ENCODE results near the gene EXOSC9.

Gene EXOSC9

DNA sequence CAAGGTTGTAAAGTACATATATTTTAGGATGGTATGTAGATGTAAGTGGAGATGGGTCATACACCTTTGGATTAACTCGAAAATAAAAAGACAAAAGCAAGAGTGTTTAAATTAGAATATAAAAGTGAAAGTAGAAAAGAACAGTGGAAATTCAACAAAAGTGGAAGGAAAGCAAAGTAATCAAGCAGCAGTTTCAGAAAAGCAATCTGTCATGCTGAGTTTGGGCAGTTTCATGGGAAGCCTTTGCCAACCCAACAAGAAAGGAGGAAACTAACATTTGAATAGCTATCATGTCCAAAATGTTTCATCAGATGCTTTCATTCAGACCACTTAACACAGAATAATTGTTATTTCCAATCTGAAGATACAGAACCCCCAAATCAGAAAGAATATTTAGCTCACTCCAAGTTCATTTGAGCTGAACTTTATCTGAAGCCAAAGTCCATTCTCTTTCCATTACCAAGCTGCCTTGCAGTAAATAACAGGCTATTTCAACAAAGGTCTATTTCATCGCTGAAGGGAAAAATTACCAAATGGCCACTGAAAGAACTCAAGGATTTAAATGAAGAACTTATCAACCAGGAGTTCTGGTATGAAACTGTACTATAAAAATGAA, 1.8 kb upstream of the EXOSC9 start:
- peak overlapping the region; percentile 93 for H3K27ac Mint-ChIP-seq

DNA sequence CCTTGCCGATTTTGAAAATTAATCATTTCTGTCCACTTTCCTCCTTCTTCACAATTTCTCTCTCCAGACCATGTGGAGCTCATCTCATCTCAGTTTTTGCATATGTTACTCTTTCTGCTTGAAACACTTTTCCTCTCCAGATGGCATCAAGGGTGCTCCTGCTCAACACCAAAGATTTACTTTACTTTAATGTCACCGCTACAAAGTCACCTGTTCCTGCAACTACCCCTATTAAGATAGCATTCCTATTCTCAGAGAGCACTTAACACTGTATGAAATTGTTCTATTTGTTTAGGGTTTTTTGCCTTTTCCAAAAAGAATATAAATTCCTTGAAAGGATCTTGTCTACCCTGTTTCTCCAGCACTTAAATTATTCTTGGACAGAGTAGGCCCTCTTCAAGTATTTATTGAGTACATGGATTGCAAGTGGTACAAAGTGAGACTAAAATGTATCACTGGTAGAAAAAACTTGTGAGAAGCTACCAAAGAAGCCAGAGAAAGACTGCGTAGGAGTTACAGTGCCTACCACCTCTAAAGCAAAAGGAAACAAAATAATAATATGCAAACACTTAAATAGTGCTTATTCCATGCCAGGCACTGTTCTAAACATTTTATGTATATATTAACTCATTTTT, 1.1 kb upstream of the EXOSC9 start:
- H3K27me3 Mint-ChIP-seq, result no peaks in the 10 kb centered on the region
- H3K9me3 Mint-ChIP-seq, result no peaks in the 10 kb centered on the region
- H3K36me3 Mint-ChIP-seq (ENCODE audit: low read depth), result peaks cover 40% of the 10 kb centered on the region
- H3K4me1 Mint-ChIP-seq (ENCODE audit: low read depth), result peaks cover 46% of the 10 kb centered on the region
- H3K4me3 Mint-ChIP-seq, result peak overlapping the region; percentile 89
- peak overlapping the region; percentile 93 for H3K27ac Mint-ChIP-seq
- DNase-seq, result no peak

More for the DNA sequence above, 1.8 kb upstream of the EXOSC9 start:
- Mint-ChIP-seq H3K4me1 (ENCODE audit: low read depth) (peaks cover 41% of the 10 kb centered on the region), H3K27me3 (no peaks in the 10 kb centered on the region), H3K36me3 (ENCODE audit: low read depth) (peaks cover 33% of the 10 kb centered on the region), H3K9me3 (no peaks in the 10 kb centered on the region), H3K4me3 (peak overlapping the region; percentile 89)
- DNase-seq, result no peak

DNA sequence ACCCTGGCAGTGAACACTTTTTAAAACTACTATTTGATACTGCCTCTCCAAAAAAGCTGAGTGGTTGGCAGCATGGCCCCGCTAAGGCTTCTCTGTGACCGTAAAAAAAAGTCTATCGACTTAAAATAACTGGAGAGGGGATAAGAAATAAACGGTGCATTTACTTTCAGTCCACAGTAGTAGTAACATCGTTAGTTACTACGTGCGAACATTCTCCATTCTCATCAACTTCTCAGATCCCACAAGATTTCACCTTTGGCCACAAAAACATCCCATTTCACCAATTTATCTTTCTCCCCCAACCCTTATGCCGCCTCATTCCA, 524 bp upstream of the EXOSC9 start:
- H3K9me3 Mint-ChIP-seq, result no peaks in the 10 kb centered on the region
- peak overlapping the region; percentile 89 for H3K4me3 Mint-ChIP-seq
- DNase-seq, result no peak
- H3K4me1 Mint-ChIP-seq (ENCODE audit: low read depth), result peaks cover 49% of the 10 kb centered on the region
- H3K27me3 Mint-ChIP-seq, result no peaks in the 10 kb centered on the region
- peak overlapping the region; percentile 93 for H3K27ac Mint-ChIP-seq
- H3K36me3 Mint-ChIP-seq (ENCODE audit: low read depth), result peaks cover 46% of the 10 kb centered on the region

DNA sequence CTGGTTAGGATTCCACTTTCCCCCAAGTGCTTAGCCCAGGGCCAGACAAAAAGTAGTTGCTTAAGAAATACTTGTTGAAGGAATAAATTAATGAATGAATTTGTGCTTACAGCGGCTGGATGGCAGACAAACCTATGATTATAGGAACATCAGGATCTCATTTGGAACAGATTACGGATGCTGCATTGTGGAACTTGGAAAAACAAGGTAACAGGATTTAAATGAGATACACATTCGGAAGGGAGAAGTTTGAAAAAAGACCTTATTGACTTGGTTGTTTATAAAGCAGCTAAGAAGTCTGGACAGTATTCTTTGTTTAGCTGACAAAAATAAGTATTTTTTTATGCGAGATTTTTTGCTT, 572 bp downstream of the EXOSC9 start:
- DNase-seq, result no peak
- H3K4me3 Mint-ChIP-seq, result peak overlapping the region; percentile 89
- H3K9me3 Mint-ChIP-seq, result no peaks in the 10 kb centered on the region
- H3K4me1 Mint-ChIP-seq (ENCODE audit: low read depth), result peaks cover 50% of the 10 kb centered on the region
- peaks cover 56% of the 10 kb centered on the region for H3K36me3 Mint-ChIP-seq (ENCODE audit: low read depth)
- no peaks in the 10 kb centered on the region for H3K27me3 Mint-ChIP-seq
- H3K27ac Mint-ChIP-seq, result peak overlapping the region; percentile 93

DNA sequence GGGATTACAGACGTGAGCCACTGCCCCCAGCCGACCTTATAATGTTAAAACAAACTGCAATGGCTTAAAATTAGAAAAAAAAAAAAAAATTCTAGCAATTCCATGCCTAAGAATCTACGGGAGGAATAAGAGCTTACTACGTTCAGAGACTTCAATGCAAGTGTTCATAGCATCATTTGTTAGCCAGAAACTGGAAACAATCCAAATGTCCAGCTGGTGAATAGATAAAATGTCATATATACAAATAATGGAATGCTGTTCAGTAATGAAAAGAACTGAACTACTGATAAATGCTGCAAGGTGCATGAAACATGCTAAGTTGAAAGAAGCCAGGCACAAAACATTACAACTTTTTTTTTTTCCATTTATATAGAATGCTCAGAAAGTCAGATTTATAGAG, 5.3 kb downstream of the EXOSC9 start:
- Mint-ChIP-seq H3K9me3 (no peaks in the 10 kb centered on the region), H3K4me1 (ENCODE audit: low read depth) (peaks cover 42% of the 10 kb centered on the region), H3K4me3 (no peak overlapping the region), H3K27ac (no peak overlapping the region), H3K36me3 (ENCODE audit: low read depth) (peaks cover 93% of the 10 kb centered on the region), H3K27me3 (no peaks in the 10 kb centered on the region)
- no peak for DNase-seq

DNA sequence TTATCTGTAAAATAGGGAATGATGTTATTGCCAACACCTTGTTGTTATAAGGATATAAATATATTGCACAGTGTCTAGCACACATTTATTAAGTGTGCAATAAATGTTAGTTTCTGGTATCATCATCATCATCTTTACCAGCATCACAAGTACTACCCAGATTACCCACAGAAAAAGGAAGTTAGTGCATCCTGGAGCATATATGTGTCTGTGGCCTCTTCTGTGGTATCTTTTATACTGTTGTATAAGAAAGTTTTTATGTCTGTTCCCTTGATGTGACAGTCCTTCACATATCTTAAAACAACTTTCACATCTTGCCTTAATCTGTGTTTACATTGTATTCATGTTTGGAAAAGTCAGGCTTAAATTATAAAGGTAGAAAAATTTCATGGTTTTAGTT, 10.0 kb downstream of the EXOSC9 start:
- Mint-ChIP-seq H3K4me1 (ENCODE audit: low read depth) (peaks cover 24% of the 10 kb centered on the region), H3K9me3 (no peaks in the 10 kb centered on the region), H3K27me3 (no peaks in the 10 kb centered on the region), H3K4me3 (no peak overlapping the region), H3K36me3 (ENCODE audit: low read depth) (peaks cover 89% of the 10 kb centered on the region), H3K27ac (peak overlapping the region; percentile 27)
- DNase-seq, result no peak

DNA sequence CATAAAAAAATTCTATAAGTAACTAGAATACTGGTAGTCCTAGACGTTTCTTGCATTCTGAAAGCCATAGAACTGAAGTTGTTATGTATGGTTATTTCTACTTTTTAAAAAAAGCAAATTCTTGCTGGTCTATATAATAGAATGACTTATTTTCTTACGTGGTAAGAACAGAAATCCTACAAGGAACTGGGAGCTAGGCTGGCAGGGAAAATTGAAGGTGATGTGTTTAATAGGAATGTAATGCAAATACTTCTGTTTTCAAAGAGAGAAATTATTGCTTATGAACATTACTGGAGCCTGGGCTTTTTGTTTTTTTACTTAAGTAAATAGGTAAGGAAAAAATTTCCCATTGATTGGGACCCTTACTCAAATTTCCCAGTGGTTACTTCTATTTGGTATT, 13.6 kb downstream of the EXOSC9 start:
- no peaks in the 10 kb centered on the region for H3K9me3 Mint-ChIP-seq

DNA sequence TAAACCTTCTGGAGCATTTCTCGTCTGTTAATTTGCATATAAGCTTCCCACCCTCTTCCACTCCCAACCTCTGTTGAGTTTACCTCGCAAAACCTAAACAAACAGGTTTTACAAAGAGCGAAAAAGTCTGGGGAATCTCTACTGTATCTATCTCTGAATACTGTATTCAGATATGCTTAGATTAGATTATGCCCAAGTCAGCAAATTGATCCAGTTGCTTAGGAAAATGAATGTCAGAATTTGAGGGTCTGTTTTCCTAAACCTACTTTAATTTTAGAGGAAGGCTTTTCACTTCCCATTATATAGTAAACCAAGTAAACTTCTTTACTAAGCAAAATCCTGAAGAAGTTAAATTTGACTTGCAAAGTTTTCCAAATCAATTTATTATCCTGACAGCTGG, 15.9 kb downstream of the EXOSC9 start:
- H3K4me3 Mint-ChIP-seq, result no peak overlapping the region
- DNase-seq, result no peak
- H3K4me1 Mint-ChIP-seq (ENCODE audit: low read depth), result peaks cover 19% of the 10 kb centered on the region
- H3K36me3 Mint-ChIP-seq (ENCODE audit: low read depth), result peaks cover 93% of the 10 kb centered on the region
- no peaks in the 10 kb centered on the region for H3K9me3 Mint-ChIP-seq
- H3K27me3 Mint-ChIP-seq, result no peaks in the 10 kb centered on the region
- H3K27ac Mint-ChIP-seq, result peak overlapping the region; percentile 53

More for the DNA sequence above, 13.6 kb downstream of the EXOSC9 start:
- Mint-ChIP-seq H3K27me3 (no peaks in the 10 kb centered on the region), H3K4me3 (no peak overlapping the region), H3K4me1 (ENCODE audit: low read depth) (peaks cover 19% of the 10 kb centered on the region), H3K36me3 (ENCODE audit: low read depth) (peaks cover 93% of the 10 kb centered on the region), H3K27ac (peak overlapping the region; percentile 41)
- no peak for DNase-seq

DNA sequence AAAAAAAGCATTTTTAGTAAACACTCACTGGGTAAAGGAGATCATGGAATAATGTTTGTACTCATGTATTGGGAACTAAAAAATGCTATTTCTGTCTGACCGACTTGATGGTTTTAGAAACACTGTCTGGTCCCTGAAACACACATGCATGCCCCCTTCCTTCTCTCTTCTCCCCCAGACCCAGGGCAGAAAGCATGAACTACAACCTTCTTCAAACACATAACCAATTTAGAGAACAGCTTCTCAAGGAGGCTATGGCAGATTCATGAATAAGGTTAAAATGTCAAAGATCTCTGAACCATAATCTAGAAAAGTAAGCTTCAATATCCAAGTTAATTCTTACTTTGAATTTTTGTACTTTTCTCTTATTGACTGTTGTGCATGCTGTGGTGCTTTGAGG, 16.6 kb downstream of the EXOSC9 start:
- peaks cover 21% of the 10 kb centered on the region for H3K4me1 Mint-ChIP-seq (ENCODE audit: low read depth)
- H3K9me3 Mint-ChIP-seq, result no peaks in the 10 kb centered on the region
- no peak for DNase-seq
- H3K27ac Mint-ChIP-seq, result peak overlapping the region; percentile 24
- peaks cover 93% of the 10 kb centered on the region for H3K36me3 Mint-ChIP-seq (ENCODE audit: low read depth)
- no peaks in the 10 kb centered on the region for H3K27me3 Mint-ChIP-seq
- H3K4me3 Mint-ChIP-seq, result no peak overlapping the region

DNA sequence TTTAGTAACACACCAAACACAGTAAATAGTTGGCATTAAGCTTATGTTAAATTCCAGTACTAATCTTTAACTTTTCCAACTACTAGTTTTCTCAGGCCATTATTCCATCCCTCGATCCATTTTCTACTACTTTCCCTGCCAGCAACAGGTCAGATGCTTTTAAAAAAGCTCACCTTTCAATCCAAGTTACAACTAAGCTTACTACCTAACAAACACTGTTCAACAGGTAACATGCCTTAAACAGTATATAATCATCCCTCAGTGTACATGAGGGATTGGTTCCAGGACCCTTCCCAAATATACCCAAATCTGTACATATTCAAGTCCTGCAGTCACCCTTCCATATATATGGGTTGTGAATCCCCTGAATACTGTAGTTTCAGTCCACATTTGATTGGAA, 17.1 kb downstream of the EXOSC9 start:
- H3K27me3 Mint-ChIP-seq, result no peaks in the 10 kb centered on the region
- peaks cover 19% of the 10 kb centered on the region for H3K4me1 Mint-ChIP-seq (ENCODE audit: low read depth)
- H3K36me3 Mint-ChIP-seq (ENCODE audit: low read depth), result peaks cover 93% of the 10 kb centered on the region
- H3K9me3 Mint-ChIP-seq, result no peaks in the 10 kb centered on the region
- no peak overlapping the region for H3K4me3 Mint-ChIP-seq
- H3K27ac Mint-ChIP-seq, result peak overlapping the region; percentile 24
- no peak for DNase-seq

DNA sequence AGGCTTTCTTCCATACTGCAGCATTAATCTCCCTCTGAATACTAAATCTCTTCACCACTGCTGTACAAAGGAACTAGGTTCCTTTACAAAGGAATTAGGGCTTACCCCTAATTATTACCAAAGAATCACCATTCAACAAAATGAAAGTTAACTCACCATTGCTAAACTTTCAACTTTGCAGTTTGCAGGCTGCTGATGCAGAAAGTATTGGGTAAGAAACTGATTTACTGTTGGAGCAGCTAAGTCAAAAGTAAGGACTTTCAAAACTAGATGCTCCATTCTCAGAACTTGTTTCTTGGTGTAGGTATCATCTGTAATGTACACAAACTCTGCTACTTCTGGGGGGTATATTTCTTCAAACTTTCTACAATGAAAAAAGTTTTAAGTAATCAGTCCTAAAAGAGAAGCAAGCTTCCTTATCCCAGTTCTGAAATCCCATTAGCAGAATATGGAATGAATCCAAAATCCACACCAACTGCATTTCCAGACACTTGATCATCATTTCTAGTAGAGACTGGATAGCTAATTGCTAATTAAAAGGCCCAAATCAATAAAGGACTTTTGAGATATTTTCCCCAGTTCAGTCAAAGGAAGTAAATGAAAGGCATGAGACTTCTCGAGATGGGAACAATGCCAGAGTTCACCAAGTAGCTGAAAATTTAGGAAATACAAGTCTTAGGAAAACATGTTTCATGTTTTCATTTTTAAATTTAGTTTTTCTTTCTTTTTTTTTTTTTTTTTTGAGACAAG, 18.3 kb downstream of the EXOSC9 start:
- peaks cover 90% of the 10 kb centered on the region for H3K36me3 Mint-ChIP-seq (ENCODE audit: low read depth)
- H3K9me3 Mint-ChIP-seq, result no peaks in the 10 kb centered on the region

DNA sequence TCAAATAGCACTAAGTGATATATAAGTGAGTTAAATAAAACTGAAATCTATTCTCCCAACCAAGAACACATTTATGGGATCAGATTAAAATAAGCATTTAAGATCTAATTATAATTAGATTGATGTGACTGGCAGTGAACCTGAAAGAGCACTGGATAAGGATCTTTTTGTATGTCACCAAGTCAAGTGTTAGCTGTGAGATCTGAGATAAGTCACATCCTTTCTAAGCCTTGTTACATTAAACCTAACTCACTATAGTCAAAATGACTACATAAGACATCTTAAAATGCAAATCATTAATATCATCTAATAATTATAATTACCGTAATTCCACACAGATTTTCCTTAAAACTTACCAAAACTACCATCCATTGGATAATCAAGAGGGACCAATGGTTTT, 20.9 kb downstream of the EXOSC9 start:
- DNase-seq, result no peak
- Mint-ChIP-seq H3K27me3 (no peaks in the 10 kb centered on the region), H3K9me3 (no peaks in the 10 kb centered on the region), H3K36me3 (ENCODE audit: low read depth) (peaks cover 72% of the 10 kb centered on the region), H3K27ac (peak overlapping the region; percentile 91), H3K4me1 (ENCODE audit: low read depth) (peaks cover 20% of the 10 kb centered on the region), H3K4me3 (peak overlapping the region; percentile 97)

More for the DNA sequence above, 18.3 kb downstream of the EXOSC9 start:
- H3K4me3 Mint-ChIP-seq, result no peak overlapping the region
- H3K27me3 Mint-ChIP-seq, result no peaks in the 10 kb centered on the region
- no peak for DNase-seq
- H3K4me1 Mint-ChIP-seq (ENCODE audit: low read depth), result peaks cover 20% of the 10 kb centered on the region
- H3K27ac Mint-ChIP-seq, result peak overlapping the region; percentile 28

DNA sequence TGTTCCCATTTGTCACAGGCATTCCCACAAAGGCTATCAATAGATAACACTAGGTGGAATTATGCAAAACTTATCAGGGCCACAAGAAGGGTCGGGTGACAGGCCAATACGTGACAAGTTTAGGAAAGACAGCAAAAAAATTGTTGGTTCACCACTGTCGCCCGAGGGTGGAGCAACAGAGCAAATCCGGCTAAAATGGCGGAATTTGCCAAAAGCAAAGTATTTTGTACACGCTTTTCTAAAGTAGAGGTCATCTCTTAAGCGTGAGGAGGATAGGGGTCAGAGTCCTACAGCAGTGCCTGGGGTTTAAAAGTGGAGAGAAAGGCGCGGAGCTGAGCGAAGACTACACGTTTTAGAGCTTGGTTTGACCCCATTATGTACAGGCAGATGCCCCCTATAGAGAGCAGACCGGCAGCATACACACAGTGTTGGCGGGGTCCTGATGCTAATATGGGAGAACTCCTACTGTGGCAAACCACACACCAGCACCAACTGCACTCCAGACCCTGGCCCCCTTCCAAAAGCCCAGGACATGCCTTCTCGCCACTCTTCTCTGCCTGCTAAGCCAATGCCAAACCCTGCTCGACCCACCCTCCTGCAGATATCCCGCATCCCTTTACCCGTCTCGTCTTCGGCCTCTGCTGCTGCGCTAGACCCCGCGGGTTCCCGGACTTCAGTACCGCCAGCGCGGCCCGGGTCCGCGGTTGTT, 21.8 kb downstream of the EXOSC9 start:
- peak overlapping the region; percentile 91 for H3K27ac Mint-ChIP-seq
- no peaks in the 10 kb centered on the region for H3K27me3 Mint-ChIP-seq
- peak overlapping the region; percentile 97 for H3K4me3 Mint-ChIP-seq
- no peaks in the 10 kb centered on the region for H3K9me3 Mint-ChIP-seq
- H3K4me1 Mint-ChIP-seq (ENCODE audit: low read depth), result peaks cover 20% of the 10 kb centered on the region
- peak; percentile 35 for DNase-seq
- H3K36me3 Mint-ChIP-seq (ENCODE audit: low read depth), result peaks cover 69% of the 10 kb centered on the region

DNA sequence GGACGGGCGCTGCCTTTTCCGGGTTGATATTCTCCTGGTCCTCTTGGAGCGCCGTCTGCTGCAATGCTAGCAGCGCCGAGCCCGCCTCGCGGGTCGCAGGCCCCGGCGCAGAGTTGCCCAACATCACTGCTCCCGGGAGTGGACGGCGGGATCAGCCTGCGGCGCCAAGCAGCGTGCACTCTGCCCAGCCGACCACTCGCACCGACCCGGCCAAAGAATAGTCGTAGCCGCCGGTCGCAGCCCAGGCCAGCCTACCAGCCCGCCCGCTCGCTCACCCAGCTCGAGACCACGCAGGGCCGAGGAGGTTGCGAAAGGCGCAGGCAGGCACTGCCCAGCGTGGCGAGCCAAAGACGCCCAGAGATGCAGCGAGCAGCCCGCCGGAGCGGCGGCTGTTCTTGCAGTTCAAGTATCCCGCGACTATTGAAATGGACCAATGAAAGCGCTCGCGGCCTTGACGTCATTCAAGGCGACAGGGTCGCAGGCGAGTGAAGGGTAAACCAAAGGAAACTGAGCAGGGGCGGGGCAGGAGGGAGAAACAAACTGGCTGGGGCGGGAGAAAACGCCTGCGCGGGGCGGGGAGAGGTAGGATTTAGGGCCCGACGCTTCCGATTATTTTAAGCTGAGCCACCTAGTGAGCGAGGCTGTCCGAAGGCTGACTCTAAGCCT, 22.5 kb downstream of the EXOSC9 start, which contains the start of gene CCNA2:
TSS of gene CCNA2 (minus strand) at position 379 of the 666 bp plus-strand sequence. CDS start at position 124, 255 bp downstream.
- no peaks in the 10 kb centered on the region for H3K9me3 Mint-ChIP-seq
- peak; percentile 96 for DNase-seq
- no peaks in the 10 kb centered on the region for H3K27me3 Mint-ChIP-seq
- peaks cover 20% of the 10 kb centered on the region for H3K4me1 Mint-ChIP-seq (ENCODE audit: low read depth)
- peak within 1 kb of the TSS; percentile 91 for H3K27ac Mint-ChIP-seq
- H3K36me3 Mint-ChIP-seq (ENCODE audit: low read depth), result peaks cover 67% of the 10 kb centered on the region
- peak within 1 kb of the TSS; percentile 97 for H3K4me3 Mint-ChIP-seq
